ENCODE data around the gene SLX4IP. TPM values are rescaled to one million over a fixed set of nuclear protein-coding genes. Genes with fewer than 3 reads are reported as not detected.

Gene SLX4IP
- total RNA-seq, 1 donor from 2014 or later, result 5.3 TPM

GRCh38 chr20:10652660-10653261 is 217.7 kb downstream of the SLX4IP start:
- H3K36me3 Mint-ChIP-seq (ENCODE audit: low read depth, unreplicated experiment), result peaks cover 31% of the 10 kb centered on the region
- Histone ChIP-seq H3K4me3 (ENCODE audit: insufficient read depth, low read depth, low read length) (peak overlapping the region; percentile 30), H3K36me3 (ENCODE audit: insufficient read depth, low read length) (peaks cover 20% of the 10 kb centered on the region), H3K79me2 (ENCODE audit: insufficient read depth, low read length) (peaks cover 35% of the 10 kb centered on the region), H3K4me1 (ENCODE audit: insufficient read depth, low read length) (peaks cover 75% of the 10 kb centered on the region), H4K20me1 (ENCODE audit: insufficient read depth, low read length) (peaks cover 29% of the 10 kb centered on the region), H3K9me3 (ENCODE audit: insufficient read depth, low read depth, low read length) (no peaks in the 10 kb centered on the region), H3K9ac (ENCODE audit: low read length) (peak overlapping the region; percentile 82), H3K27ac (ENCODE audit: low read depth, low read length) (peak overlapping the region; percentile 92), H2AFZ (ENCODE audit: low read depth, low read length) (no peak overlapping the region), H3K4me2 (ENCODE audit: low read length) (peak overlapping the region; percentile 77), H3K27me3 (ENCODE audit: insufficient read depth, low read length) (no peaks in the 10 kb centered on the region)
- H3K9me3 Mint-ChIP-seq (ENCODE audit: unreplicated experiment), result no peaks in the 10 kb centered on the region
- TF ChIP-seq EZH2 (IDR thresholded peaks at IDR 0.05; ENCODE audit: insufficient read depth, low read length), result no peak
- no peak for TF ChIP-seq CTCF (IDR thresholded peaks at IDR 0.05; ENCODE audit: insufficient read depth, low read depth, low read length)
- peaks cover 86% of the 10 kb centered on the region for H3K4me1 Mint-ChIP-seq (ENCODE audit: low read depth, unreplicated experiment)
- peak overlapping the region; percentile 73 for H3K4me3 Mint-ChIP-seq (ENCODE audit: unreplicated experiment)
- no peak for FAIRE-seq
- H3K27me3 Mint-ChIP-seq (ENCODE audit: low read depth, unreplicated experiment), result no peaks in the 10 kb centered on the region
- DNase-seq (ENCODE audit: low read depth), result peak; percentile 19
- peak overlapping the region; percentile 82 for H3K27ac Mint-ChIP-seq (ENCODE audit: unreplicated experiment)

GRCh38 chr20:10653599-10654249 is 218.6 kb downstream of the SLX4IP start:
- peak overlapping the region; percentile 82 for H3K9ac ChIP-seq (ENCODE audit: low read length)
- H2AFZ ChIP-seq (ENCODE audit: low read depth, low read length), result no peak overlapping the region
- FAIRE-seq, result peak; percentile 75
- Mint-ChIP-seq H3K4me3 (ENCODE audit: unreplicated experiment) (peak overlapping the region; percentile 67), H3K27ac (ENCODE audit: unreplicated experiment) (peak overlapping the region; percentile 92), H3K27me3 (ENCODE audit: low read depth, unreplicated experiment) (no peaks in the 10 kb centered on the region), H3K9me3 (ENCODE audit: unreplicated experiment) (no peaks in the 10 kb centered on the region), H3K36me3 (ENCODE audit: low read depth, unreplicated experiment) (peaks cover 31% of the 10 kb centered on the region), H3K4me1 (ENCODE audit: low read depth, unreplicated experiment) (peaks cover 90% of the 10 kb centered on the region)
- H4K20me1 ChIP-seq (ENCODE audit: insufficient read depth, low read length), result peaks cover 31% of the 10 kb centered on the region
- H3K36me3 ChIP-seq (ENCODE audit: insufficient read depth, low read length), result peaks cover 26% of the 10 kb centered on the region
- peak; percentile 98 for DNase-seq (ENCODE audit: low read depth)
- H3K27ac ChIP-seq (ENCODE audit: low read depth, low read length), result peak overlapping the region; percentile 92
- H3K9me3 ChIP-seq (ENCODE audit: insufficient read depth, low read depth, low read length), result no peaks in the 10 kb centered on the region
- no peak overlapping the region for H3K4me3 ChIP-seq (ENCODE audit: insufficient read depth, low read depth, low read length)
- peaks cover 44% of the 10 kb centered on the region for H3K79me2 ChIP-seq (ENCODE audit: insufficient read depth, low read length)
- H3K27me3 ChIP-seq (ENCODE audit: insufficient read depth, low read length), result no peaks in the 10 kb centered on the region
- peaks cover 65% of the 10 kb centered on the region for H3K4me1 ChIP-seq (ENCODE audit: insufficient read depth, low read length)
- no peak for TF ChIP-seq CTCF (IDR thresholded peaks at IDR 0.05; ENCODE audit: insufficient read depth, low read depth, low read length)
- no peak for TF ChIP-seq EZH2 (IDR thresholded peaks at IDR 0.05; ENCODE audit: insufficient read depth, low read length)
- H3K4me2 ChIP-seq (ENCODE audit: low read length), result peak overlapping the region; percentile 77

GRCh38 chr20:10654250-10654610 is 219.1 kb downstream of the SLX4IP start:
- Histone ChIP-seq H3K9ac (ENCODE audit: low read length) (peak overlapping the region; percentile 82), H3K4me3 (ENCODE audit: insufficient read depth, low read depth, low read length) (no peak overlapping the region), H3K36me3 (ENCODE audit: insufficient read depth, low read length) (peaks cover 31% of the 10 kb centered on the region), H3K9me3 (ENCODE audit: insufficient read depth, low read depth, low read length) (no peaks in the 10 kb centered on the region), H4K20me1 (ENCODE audit: insufficient read depth, low read length) (peaks cover 36% of the 10 kb centered on the region), H3K27ac (ENCODE audit: low read depth, low read length) (peak overlapping the region; percentile 92), H3K27me3 (ENCODE audit: insufficient read depth, low read length) (no peaks in the 10 kb centered on the region), H2AFZ (ENCODE audit: low read depth, low read length) (no peak overlapping the region), H3K4me2 (ENCODE audit: low read length) (peak overlapping the region; percentile 77), H3K79me2 (ENCODE audit: insufficient read depth, low read length) (peaks cover 49% of the 10 kb centered on the region), H3K4me1 (ENCODE audit: insufficient read depth, low read length) (peaks cover 60% of the 10 kb centered on the region)
- Mint-ChIP-seq H3K36me3 (ENCODE audit: low read depth, unreplicated experiment) (peaks cover 32% of the 10 kb centered on the region), H3K27me3 (ENCODE audit: low read depth, unreplicated experiment) (no peaks in the 10 kb centered on the region), H3K9me3 (ENCODE audit: unreplicated experiment) (no peaks in the 10 kb centered on the region), H3K4me3 (ENCODE audit: unreplicated experiment) (peak overlapping the region; percentile 67), H3K27ac (ENCODE audit: unreplicated experiment) (peak overlapping the region; percentile 92), H3K4me1 (ENCODE audit: low read depth, unreplicated experiment) (peaks cover 90% of the 10 kb centered on the region)
- DNase-seq (ENCODE audit: low read depth), result no peak
- FAIRE-seq, result no peak
- TF ChIP-seq EZH2 (IDR thresholded peaks at IDR 0.05; ENCODE audit: insufficient read depth, low read length) (no peak), CTCF (IDR thresholded peaks at IDR 0.05; ENCODE audit: insufficient read depth, low read depth, low read length) (no peak)

Data from astrocyte (in vitro differentiated cells and primary cell).